Fibroblast of skin of abdomen (primary cell): ENCODE data around the gene CCSER1.
"Not testable (repeated sequence)": the region's sequence is repeated elsewhere in the genome, so short reads cannot be mapped to it uniquely, and the experiment has no call there.

Experiments used
- DNase-seq: peaks from one replicate; pipeline ENCODE4 v3.0.0-alpha.2; 2013

CCSER1 gene

DNA sequence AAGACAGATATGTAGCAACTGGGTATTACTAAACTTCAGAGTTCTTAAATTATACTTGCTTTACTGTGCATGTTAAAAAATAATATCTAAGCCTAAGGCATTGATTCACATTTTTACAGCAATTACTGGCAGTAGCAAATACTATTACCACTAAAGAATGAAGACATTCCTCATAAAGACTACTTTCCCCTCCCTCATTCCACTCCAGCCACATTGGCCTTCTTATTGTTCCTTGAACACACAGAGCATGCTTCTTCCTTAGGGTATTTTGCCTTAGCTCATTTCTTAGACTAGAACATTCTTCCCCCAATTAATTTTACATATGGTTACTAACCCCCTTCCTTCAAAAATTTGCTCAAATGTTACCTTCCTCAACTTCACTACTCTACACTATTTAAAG lies 717.0 kb downstream of the CCSER1 start:
- peak; percentile 16 for DNase-seq

DNA sequence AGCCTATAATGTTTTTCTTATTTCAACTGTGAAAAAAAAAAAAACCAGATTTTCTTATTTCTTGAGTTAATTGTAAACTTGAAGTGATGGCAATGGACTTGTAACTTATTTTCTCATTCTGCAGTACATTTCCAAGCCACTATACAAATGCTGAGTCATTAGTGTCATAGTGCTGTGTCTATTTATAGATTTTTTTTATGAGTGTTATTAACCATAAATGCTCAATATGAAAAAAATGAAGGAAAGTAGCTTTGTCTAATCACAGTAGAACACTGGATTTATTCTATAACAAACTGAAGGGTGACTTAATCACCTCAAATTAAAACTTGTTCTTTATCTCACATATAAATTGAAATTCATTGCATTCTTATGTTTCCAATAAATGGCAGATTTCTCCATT lies 718.6 kb downstream of the CCSER1 start:
- peak; percentile 3 for DNase-seq

DNA sequence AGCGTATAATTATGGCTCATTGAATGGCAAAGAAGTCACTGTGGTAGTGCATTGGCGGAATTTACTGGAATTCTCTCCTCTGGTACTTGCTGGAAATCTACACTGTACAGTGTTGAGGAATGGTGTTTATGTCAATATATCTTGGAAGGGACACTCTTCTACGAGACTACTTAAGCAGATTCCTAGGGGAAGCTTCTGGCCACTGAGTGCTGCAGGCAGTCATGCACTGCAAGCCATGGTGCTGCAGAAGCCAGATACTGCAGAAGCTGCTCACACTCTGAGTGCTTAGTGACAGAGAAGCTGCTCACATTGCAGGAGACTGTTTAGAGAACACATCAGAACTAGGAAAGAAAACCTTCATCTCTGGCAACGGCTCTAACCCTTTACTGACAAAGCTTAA lies 725.0 kb downstream of the CCSER1 start:
- no peak for DNase-seq

DNA sequence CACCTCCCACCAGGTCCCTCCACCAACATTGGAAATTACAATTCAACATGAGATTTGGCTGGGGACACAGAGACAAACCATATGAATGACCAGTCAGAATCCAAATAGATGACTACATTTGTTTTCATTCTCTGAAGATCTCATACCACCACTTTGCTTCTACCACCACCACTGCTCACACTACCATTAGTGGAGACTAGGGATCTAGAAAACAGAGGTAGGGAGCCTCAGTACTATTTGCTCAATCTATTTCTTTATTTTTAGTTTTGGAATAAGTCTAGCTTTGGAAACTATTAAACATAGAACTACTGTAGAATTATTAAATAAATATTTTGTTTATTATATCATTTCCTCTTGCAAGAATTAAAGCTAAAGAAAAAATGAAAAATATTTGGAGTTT lies 727.9 kb downstream of the CCSER1 start:
- peak; percentile 5 for DNase-seq

DNA sequence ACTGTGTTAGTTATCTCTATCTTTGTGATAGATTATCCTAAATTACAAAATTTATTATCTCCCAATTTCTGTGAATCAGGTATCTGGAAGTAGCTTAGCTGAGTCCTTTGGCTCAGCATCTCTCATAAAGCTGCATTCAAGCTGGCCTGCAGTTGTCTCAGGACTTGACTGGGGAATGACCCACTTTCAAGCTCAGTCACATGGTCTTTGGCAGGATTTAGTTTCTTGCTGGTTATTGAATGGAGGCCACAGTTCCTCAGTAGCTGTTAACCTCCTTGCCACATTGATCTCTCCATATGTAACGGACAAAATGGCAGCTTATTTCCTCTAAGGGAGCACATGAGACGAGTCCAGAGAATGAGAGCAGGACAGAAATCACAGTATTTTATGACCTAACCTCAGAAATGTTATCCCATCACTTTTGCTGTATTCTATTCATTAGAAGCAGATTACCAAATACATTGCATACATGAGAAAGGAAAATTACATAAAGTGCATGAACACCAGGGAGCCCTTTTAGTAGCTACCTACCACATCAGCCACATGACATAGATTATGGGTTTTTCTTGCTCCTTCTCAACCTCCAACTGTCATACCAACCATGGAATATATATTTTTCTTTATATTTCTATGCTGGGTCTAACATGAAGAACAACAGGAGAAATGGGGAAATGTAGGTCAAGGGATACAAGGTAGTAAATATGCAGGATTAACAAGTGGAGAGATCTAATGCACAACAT lies 730.1 kb downstream of the CCSER1 start:
- DNase-seq = no peak

DNA sequence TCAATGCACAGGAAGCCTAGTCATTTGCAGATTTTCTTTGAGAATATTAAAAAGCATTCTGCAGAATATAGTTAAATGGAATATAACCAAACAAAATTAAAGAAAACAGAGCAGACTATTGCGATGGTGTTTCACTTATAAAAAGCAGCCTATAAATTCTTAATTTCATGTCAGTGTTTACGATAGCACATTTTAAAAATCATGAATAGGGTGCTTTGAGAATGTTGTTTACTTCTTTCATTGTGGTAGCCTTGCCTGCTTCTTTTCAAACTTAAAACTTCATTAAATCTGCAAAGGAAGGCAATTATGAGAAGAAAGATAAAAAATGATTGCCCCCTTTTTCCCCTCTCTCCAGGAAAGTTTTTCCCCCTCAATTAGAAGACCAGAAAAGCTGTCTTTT lies 748.6 kb downstream of the CCSER1 start:
- no peak for DNase-seq

DNA sequence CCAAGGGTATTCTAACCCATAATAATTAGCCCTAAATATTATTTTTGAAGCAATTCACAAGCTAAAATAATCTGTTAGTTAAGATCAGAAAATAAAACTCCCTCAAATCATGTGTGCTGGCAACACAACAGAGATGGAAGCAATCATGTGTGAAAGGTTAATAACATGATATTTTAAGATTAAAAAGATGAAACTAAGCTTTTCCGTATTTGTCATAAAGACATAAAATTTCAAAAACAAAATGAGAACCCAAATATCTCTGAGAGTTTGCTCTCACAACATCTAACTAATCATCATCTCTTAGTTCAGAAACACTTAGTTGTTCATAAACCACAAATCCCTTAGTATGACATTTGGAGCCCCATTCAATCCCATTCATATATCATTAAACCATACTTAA lies 749.1 kb downstream of the CCSER1 start:
- no peak for DNase-seq

DNA sequence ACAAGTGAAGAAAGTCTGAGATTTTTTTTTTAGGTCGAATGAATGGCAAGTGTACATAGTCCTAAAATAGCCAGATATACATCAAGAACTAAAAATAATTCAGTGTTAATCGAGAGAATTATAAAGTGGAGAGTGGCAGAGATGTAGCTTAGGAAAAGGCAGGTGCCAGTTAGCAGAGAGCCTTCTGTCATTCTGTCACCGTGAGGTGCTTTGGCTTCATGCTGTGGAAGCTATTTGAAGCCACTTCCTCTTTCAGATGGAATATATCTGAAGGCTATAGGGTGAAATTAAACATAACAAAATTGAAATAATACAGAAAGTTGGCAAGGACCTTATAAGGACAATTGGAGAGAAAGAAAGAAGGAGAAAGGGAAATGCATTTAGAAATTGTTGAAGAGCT lies 756.3 kb downstream of the CCSER1 start:
- DNase-seq = no peak

DNA sequence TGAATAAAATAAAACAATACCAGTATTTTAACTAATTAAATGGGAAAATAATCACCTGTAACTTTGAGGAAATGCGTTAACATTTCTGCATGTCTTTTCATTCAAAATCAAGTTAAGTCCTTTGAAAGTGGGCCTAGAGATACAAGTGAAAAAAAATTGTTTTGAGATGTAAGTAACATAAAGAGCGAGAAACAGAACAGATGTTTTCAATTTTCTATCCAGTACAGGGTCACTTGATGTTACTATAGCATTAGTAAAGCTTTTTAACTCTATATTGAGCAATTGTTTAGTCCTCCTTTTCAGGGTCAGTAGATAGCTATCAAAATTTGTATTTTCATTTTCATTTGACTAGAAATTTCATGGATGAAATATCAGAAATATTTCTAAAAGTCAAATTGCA lies 761.4 kb downstream of the CCSER1 start:
- no peak for DNase-seq

DNA sequence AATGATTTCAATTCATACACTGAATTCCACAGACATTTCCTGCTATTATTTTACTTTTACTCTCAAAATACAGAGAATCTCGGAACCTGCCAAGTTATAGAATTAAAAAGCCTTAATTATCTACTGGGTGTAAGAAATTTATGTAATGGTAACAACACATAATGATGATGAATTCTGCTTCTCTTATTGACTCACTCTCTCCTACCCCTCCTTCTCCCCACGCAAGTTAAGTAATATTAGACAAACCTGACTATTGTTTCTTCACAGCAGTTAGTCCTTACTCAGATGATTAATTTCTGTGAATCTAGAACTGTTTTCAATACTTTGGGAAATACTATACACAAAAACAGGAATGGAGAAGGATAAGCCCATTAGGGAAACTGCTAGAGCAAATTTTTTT lies 762.0 kb downstream of the CCSER1 start:
- DNase-seq = no peak

DNA sequence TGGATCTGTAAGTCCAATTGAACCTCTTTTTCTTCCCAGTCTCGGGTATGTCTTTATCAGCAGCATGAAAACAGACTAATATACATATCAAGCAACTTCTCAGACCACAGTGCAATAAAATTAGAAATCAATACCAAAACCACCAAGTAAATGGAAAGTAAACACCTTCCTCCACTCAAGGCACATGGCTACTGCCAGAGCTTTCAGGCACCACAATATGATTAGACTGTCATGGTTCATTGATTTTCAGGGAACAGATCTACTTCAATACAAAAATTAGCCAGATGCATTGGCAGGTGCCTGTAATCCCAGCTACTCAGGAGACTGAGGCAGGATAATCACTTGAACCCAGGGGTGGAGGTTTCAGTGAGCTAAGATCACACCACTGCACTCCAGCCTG lies 776.2 kb downstream of the CCSER1 start:
- DNase-seq = not testable (repeated sequence)

DNA sequence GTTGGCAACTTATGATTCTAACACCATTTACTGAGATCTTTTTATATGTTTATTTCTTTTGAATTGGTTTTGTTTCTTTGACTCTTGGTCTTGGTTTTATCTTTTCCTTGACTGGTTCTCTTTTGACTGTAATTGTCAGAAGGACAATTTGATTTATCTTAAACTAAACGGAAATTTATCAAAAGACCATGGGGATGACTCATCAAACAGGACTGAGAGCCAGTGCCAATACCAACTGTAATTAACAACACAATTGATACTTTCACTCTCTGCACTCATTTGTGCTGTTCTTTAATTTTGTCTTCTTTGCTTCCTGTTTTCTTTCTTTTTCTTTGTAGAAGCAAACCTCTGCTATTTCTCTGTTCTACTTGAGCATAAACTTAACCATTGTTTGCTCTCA lies 776.8 kb downstream of the CCSER1 start:
- no peak for DNase-seq

DNA sequence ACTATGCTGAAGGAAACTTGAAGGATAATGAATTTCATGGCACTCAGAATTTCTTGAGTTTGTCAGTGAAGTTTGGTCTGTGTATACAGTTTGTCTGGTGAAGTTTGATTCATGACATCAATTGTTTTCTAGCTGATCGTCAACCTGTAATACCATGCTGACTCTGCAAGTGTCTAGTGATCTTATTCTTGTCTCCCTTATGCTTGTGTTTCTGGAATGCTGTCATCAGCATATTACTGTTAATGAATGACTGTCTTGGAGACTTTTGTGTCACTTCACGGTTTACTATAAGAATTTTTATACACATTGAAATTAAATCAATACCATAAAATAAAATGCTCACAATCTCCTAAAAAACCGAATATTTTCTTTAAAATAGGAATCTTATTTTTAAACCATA lies 779.0 kb downstream of the CCSER1 start:
- DNase-seq = no peak

DNA sequence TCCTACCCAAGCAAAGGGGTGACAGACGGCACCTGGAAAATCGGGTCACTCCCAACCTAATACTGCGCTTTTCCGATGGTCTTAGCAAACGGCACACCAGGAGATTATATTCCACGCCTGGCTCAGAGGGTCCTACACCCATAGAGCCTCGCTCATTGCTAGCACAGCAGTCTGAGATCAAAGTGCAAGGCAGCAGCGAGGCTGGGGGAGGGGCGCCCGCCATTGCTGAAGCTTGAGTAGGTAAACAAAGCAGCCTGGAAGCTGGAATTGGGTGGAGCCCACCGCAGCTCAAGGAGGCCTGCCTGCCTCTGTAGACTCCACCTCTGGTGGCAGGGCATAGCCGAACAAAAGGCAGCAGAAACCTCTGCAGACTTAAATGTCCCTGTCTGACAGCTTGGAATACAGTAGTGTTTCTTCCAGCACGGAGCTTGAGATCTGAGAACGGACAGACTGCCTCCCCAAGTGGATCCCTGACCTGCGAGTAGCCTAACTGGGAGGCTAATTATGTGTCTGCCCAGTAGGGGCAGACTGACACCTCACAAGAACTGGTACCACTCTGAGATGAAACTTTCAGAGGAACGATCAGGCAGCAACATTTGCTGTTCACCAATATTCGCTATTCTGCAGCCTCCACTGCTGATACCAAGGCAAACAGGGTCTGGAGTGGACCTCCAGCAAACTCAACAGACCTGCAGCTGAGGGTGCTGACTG lies 784.7 kb downstream of the CCSER1 start:
- not testable (repeated sequence) for DNase-seq

DNA sequence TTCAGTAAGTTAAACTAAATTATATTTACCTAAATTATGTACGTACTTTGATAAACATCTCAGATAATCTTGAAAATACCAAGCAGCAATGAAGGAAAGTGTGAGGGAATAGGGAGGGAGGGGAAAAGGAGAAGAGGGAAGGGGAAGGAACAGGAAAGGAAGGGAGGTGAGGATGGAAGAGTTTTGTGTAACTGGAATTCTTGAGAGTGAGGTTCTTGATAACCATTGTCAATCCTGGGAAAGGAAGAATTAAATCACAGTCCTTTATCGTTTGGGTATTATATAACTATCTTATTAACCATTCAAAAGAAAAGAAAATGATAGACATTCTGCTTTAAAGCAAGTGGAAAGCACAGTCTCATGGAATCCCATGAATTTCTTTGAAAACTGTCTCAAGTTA lies 795.0 kb downstream of the CCSER1 start:
- DNase-seq = no peak

DNA sequence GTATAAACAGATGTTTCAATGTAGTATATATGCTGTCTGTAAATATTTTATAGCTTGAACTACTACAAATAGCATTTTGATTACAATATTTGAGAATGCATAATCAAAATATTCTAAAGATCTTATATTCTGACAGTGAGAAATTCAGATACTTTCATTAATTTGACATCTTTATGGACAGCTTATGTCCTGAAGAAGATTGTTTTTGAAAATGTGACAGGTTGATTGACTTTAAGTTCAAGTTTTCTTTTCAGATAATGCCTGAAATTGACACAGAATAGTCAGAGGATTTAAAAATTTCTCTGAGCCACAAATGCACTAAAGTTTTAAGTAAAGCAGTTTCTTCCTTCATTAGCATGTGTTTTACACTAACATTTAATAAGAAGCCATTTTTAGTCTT lies 799.8 kb downstream of the CCSER1 start:
- no peak for DNase-seq

DNA sequence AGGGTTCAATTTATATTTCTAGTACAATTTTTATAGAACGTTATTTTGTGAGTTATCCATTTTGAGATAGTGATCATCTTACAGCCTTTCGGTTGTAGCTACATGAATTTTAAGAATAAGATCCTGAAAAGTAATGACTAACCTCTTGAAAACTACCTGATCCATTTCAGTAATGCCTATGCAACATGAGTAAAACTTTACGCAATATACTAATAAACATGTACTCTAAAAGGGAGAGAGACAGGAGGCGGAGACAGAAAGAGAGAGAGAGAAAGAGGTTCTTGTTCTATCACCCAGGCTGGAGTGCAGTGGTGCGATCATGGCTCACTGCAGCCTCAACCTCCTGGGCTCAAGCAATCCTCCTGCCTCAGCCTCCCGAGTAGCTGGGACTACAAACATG lies 816.1 kb downstream of the CCSER1 start:
- no peak for DNase-seq

DNA sequence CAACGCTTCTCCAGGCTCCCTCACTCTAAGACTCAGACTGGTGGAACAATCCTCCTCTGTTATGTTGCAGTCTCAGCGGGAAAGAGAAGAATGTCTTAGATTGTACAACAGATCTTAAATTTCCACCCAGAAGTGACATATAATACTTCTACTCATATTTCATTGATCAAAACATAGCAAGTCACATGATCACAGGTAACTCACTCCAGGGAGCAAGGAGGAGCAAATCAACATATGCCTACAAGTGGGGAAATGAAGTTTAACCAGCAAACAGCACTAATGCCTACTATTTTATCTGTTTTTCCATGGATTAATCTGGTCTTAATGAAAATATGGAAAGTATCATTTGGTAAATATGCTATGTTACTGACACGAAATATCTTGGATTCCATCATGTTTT lies 819.8 kb downstream of the CCSER1 start:
- DNase-seq = no peak

DNA sequence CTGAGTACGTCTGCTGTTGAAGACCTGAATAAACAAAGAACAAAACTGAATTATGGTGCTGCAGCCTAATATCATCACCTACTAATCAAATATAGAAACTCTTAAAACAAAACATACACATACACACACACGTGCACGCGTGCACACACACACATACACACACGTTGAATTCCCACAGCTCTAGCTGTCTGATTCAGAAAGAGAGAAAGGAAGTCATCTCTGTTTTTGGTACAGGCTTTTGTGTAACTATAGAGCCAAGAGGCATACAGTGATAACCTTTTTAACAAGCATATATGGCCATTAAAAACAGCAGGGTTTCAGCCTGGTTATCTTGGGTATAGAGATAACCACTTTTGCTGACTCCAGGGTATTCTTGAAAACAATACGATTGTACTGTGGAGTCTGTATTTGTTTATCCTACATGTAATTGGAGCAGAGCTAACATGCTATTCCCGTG lies 823.2 kb downstream of the CCSER1 start:
- DNase-seq = peak; percentile 0

DNA sequence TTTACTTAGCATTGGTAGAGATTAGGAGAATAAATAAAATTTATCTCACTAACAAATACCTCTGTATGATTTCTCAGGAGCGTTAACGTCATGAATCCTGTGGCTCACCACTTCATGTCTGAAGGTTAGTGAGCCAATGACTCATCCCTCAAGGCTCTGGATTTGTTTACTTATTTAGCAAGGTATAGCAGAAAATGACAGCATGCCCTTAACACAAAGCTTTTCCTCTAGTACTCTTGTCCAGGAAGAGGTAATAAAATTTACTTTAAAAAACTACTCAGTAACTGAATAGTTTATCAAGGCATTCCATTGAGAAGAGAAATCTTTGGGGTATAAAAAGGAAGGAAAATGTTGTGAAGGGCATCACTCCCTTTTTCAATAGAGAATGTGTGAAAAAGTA lies 823.8 kb downstream of the CCSER1 start:
- DNase-seq = peak; percentile 25

DNA sequence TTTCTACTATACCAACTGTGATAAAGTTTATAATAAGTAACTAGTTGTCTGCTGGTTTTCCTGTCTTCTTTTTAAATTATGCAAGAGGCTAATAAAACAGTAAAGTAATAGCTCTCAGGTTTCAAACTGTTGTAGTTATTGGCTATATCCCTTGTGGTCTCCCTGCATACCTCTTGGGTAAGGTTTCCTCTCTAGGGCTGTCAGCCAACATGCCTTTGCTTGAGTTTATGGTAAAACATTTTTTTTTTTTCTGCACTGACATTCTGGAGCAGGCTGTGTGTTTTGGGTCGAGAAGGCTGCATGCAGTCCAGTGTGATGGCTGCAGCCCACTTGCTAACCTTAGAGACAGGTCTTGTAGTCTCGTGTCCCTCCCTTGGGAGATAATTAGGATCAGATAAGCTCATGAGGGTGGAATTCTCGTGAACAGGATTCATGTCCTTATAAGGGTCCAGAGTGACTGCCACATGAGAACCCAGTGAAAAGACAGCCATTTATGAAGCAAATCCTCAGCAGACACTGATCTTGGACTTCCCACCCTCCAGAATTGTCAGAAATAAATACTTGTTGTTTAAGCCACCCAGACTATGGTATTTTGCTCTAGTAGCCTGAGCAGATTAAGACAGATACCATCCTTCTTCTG lies 831.2 kb downstream of the CCSER1 start:
- DNase-seq = peak; percentile 91

DNA sequence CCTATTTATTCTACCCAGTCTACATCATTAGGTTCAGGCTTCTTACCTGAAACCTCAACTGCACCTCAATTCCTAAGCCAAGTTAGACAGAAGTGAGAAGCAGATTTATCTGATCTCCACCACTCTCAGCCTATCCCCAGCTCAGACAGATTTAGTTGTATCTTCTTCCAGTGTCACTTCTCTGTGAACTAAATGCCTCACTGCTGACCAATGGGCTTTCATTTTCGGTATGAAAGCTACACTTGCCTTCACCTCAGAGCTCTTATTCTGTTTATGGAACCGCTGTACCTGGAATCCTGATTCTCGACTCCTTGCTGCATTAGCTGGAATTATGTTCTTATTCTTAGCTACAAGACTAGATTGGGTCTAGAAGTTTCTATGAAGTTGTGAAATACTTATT lies 833.2 kb downstream of the CCSER1 start:
- DNase-seq = no peak

DNA sequence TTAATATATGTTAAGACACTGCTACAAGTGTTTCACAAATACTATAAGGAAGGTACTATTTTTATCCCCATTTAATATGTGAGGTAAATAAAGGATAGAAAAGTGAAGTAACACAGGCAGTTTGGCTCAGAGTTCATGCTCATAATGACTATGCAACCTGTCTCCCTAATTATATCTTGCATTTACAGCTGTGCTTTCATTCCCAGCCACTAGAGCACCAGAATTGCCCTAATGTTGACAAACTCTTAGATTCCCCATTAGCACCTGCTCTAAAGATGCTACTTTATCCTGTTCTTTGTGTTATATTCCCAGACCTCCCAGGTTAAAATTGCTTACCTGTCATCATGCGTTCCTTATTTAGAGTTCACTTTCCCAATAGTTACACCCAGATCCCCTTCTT lies 833.6 kb downstream of the CCSER1 start:
- no peak for DNase-seq

DNA sequence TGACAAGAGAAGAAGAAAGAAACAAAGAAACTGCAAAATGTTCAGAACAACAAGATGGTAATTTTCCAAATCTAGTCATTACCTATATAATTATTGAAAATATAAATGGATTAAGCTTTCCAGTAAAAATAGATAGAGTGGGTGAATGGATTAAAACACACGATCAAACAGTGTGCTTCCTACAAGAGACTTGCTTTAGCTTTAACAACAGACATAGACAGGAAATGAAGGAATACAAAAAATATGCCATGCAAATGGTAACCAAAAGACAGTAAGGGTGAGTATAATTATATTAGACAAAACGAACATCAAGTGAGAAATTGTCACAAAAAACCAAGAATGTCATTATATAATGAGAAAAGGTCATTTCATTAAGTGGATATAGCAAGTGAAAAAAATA lies 842.8 kb downstream of the CCSER1 start:
- DNase-seq = no peak
